DMS79 treated with DMSO at 0.1 percent for 48 hours (cell line): ENCODE measurements around the gene CD99.

Experiments
- DNase-seq: peaks from one replicate; lab custom pipeline; 2025; lab: John Stamatoyannopoulos, UW

The CD99 gene

GRCh38 chrX:2676794-2677675 lies 14.1 kb upstream of the CD99 start:
- no peak for DNase-seq

DNA sequence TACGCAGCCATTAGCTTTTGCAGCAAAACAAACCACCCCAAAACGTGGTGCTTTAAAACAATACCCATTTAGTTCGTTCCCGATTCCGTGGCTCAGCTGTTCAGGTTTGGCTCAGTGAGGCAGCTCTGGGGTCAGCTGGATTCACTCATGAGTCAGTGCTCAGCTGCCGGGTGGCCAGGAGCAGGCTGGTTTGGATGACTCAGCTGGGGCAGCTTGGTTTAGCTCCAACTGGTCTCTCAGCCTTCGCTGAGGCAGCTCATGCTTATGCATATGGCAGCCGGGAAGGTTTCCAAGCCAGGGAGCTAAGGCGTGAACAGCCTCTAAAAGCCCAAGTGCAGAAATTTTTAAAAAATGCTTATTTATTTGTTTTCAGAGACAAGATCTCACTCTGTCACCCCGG lies 13.3 kb upstream of the CD99 start:
- DNase-seq: no peak

DNA sequence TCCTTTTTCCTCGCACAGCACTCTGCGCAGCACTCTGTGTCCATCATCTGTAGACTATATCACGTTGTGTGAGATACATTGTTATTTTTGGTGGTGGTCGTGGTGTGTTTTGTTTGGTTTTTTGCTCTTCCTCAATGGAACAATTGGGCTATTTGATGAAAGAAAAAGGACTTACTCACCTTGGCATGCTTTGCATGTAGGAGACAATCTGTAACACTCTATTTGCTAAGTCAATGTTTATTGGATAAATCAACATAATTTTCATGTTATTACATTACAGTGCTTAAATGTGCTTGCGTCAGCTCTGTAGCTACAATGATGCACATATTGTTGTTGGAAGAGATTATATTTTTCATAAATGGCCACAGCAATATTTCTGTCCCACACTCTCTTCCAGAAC lies 12.5 kb upstream of the CD99 start:
- no peak for DNase-seq

DNA sequence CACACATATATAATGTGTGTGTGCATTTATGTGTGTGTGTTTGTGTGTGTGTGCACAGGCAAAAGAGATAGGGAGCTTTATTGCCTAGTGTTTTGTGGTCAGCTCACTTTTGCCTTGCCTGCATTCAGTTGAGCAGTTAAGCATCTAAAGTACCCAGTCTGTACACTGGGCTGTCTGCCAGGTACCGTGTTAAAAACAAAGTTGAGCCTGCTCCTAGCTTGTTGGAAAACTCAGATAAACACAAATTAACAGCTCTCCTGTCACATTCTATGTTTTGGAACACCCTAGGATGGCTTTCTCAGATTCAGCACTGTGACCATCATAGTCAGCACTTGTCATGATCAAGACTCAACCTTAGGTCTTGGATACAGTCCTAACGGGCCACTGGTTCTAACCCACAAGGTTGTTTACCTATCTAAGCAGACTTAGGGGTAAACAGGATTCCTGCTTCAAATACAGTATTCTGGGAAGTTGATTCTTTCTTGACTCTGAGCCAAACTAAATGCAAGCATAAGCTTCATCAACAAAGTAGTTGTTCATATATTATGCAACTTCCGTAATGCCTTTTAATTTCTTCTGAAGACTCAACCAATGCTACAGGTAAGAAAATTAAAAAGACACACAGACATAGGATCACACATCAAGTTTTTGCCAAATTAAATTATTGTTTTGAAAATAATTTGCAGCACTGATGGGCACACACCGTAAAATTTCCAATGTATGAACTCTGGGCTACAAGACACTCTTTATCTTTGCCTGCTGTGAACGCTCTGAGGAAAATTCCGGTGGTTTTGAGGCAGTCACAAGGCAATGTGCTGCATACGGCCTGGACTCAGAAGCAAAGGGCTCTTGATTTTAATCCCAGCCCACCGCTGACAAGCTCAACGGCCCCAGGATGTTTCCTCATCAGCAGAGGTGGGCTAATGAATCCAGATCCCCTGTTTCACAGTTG lies 11.3 kb upstream of the CD99 start:
- DNase-seq: no peak

DNA sequence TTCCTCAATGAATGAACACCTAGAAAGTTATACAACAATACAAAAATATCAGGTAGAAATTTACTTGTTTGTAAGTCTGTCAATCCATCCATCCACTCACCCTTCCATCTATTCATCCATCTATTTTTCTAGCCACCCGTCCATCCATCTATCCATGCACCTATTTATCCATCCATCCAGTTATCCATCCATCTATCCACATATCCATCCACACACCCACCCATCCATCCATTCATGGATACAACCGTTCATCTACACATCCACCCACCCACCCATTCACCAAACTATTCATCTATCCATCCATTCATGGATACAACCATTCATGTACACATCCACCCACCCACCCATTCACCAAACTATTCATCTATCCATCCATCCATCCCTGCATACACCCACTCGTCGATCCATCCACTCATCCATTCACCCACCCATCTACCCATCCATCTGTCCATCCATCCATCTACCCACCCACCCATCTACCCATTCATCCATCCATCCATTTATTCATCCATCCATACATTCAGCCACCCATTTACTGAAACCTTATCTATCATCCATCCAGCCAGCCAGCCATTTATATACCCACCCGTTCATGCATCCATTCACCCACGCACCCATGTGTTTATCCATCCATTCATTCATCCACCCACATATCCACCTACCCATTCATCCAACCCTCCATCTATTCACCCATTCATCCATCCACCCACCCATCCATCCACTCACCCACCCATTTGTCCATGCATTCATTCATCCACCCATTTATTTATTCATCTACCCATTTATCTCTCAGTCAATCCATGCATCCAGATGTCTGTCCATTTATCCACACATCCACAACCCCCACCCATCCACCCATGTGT lies 10.4 kb upstream of the CD99 start:
- no peak for DNase-seq

DNA sequence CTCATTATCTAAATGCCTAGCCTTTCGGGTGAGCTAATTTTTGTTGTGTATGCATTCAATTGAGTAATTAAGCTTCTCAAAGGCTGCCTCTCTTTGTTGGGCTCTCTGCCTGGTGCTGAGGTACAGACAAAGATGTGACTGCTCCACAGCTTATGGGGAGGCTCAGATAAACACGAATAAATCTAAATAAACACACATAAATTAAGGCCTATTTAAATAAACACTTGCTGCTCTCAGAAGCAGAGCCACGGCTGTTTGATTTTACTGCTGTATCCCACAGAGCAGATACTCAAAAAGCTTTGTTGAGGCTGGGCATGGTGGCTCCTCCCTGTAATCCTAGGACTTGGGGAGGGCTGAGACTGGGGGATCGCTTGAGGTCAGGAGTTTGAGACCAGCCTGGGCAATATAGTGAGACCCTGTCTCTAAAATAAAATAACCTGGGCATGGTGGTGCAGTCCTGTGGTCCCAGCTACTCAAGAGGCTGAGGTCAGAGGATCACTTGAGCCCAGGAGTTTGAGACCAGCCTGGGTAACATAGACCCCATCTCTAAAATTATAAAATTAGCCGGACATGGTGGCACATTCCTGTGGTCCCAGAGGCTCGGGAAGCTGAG lies 8.4 kb upstream of the CD99 start:
- DNase-seq: no peak

GRCh38 chrX:2684256-2684655 lies 6.8 kb upstream of the CD99 start:
- no peak for DNase-seq

DNA sequence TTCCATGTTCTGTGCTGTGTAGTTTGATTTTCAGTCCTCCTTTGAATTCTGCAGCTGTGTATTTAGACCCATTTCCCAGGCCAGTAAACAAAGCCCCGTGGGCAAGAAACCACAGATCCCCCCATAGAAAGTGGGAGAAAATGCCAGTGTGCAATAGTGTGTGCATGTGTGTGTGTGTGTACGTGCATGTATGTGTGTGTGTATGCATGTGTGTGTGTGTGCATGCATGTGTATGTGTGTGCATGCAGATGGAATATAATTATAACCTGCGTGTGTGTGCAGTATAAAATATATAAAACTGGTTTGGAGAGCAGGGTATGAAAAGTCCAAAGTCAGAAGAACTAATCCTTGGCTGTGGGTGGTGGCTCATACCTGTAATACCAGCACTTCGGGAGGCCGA lies 5.2 kb upstream of the CD99 start:
- DNase-seq: no peak

DNA sequence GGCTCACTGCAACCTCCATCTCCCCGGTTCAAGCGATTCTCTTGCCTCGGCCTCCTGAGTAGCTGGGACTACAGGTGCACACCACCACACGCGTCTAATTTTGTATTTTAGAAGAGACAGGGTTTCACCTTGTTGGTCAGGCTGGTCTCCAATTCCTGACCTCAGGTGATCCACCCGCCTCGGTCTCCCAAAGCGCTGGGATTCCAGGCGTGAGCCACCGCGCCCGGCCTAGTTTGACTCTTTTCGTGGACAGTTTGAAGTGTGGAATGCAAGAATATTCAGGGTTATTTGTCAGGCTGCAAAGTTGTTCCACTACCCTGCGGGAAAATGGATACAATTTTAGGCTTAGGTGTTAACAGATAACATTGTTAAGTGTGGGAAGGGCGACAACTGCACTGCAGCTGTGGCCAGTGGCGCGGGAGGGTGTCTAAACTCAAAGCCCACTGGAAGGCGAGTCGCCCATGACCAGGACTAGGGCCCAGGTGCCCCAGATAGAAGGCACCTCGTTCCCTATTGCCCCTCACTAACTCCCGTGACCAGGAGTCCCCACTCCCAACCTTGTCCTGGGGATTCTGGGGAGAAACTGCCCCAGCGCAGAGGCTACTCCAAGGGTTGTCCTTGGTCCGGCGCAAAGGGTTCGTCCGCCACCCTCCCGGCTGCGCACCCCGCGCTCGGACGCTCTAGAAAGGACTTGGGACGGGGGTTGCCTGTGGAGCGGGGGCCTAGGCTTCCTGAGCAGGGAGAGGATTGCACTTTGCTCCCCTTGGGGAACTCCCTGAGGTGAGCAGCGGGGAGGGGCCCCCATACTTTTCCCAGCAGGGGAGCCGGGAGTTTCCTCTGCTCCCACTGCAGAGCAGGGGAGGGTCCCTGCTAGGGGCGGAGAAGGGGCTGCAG lies 1.1 kb upstream of the CD99 start:
- DNase-seq: no peak

GRCh38 chrX:2691543-2692220 lies 587 bp downstream of the CD99 start:
- DNase-seq: no peak

DNA sequence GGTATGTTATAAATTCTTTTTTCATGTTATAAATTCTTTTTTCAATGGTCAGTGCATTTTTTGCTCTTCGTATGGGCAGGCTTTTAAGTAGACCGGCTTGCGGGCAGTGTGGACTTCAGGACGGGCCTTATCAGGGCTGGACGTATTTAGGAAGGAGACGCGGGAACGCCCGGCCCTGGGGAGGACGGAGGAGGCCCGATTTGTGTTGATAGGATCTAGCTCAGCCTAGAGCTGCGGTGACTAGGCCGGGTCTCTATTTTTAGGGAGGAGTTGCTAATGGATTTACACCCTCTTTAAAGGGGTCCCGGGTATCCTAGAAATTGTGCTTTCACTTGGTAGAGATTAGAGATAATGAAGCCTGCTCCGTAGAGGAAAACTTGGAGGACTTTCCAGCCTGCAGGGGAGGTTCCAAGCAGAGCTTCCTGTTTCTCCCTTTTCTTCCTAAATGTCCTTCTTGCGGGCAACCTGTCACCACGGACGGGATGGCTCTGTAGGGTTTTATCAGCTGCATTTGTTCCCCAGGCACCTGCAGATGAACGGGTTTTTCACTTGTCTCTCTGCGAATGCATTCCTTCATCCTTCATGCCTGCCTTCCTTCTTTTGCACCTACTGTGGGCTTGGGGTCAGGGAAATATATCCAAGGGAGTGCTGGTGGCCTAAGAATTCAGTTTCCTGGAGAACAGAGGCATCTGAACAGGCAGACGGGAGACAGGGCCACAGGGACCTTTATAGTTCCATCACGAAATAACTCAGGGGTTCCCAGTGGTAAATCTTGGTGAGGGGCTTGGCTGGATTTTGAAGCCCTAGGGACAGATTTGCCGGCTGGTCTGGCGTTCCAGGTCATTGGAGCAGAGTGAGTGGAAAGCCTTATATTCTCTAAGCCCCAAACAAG lies 1.4 kb downstream of the CD99 start:
- no peak for DNase-seq

DNA sequence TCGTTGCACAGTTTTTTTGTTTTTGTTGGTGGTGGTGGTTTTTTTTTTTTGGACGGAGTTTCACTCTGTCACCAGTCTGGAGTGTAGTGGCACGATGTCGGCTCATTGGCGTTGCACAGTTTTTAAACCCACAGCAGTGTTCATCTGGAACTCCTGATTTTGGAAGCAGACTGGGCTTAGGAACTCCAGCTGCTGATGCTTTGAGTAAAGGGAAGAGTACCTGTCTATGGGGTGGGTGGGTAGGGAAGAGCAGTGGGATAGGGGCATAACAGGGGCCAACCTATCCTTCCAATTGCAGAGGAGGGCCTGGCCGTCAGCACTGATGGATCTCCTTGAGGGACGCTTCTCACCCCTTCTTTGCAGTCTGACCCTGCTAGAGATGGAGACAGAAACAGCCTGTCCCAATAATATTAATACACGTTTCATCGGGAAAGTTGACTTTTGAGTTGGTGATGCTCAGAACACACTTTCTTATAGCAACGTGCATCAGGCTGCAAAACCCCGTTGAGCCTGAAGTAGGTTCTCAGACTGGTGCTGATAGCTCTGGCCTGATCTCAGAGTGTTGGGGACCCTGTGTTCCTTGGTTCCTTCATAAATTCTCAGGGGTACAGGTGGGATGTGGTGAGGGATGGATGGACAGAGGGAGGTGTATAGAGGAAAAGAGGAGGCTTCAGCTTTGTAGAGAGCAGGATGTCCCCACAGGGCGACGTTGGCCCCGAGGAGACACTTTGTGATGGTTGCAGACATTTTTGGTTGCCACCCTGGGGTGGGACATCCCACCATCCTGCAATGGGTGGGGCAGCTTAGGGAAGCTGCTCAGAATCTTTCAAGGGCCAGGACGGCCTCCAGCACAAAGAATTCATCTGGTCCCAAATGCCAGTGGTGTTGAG lies 2.3 kb downstream of the CD99 start:
- DNase-seq: no peak

DNA sequence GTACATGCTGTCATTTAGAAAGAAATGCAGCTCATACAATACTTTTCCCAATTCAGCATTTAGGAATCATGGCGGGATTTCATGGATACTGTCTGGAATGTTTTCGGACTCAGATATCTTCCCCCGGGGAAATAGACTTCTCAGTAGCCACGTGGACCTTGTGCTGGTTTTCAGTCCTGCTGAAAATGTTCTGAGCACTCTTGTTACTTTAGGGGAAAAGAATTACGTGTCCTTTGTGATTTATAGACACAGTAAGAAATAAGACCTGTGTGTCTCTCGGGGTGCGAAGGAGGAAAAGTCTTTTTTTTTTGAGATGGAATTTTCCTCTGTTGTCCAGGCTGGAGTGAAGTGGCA lies 3.8 kb downstream of the CD99 start:
- DNase-seq: no peak

- no peak for DNase-seq
Observed at GRCh38 chrX:2696698-2697215, 5.7 kb downstream of the CD99 start.

DNA sequence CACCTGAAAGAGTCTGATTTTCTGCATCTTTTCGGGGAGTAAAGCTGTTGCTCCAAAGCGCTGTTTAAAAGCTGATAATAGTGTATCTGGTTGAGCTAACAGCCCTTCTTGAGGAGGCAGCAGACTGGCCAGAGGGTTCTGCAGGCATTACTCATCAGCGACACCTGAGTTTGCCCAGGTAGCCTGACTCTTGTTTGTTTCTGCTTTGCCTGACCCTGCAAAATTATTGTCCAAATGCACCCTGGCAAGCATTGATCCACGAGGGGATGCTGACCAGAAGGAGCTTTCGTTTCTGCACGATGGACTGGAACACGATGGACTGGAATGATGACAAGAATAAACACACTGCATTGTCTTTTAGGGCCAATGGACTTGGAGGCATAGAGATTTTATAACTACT lies 6.2 kb downstream of the CD99 start:
- DNase-seq: no peak

GRCh38 chrX:2697741-2698299 lies 6.7 kb downstream of the CD99 start:
- no peak for DNase-seq

DNA sequence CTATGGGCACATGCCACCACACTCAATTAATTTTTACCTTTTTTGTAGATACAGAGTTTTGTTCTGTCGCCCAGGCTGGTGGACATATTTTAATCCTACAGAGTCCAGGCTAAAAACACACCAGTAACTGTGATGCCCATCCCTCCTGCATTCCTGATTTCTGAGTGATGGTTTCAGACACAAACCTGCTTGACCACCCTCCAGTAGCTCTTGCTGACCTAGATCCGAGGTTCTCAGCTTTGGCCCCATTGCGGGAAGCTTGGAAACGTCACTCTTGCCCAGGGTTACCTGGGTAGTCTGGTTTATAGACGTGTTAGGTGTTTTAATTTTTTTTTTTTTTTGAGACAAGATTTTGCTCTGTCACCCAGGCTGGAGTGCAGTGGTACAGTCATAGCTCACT lies 7.5 kb downstream of the CD99 start:
- no peak for DNase-seq
